Bronchial epithelial cell (primary cell): ENCODE data around the gene HEMGN. TPM values are rescaled to one million over a fixed set of nuclear protein-coding genes. Genes with fewer than 3 reads are reported as not detected.
A peak's percentile ranks its signal among the peaks of the same experiment; 100 is the strongest.
"Not testable (repeated sequence)": the region's sequence is repeated elsewhere in the genome, so short reads cannot be mapped to it uniquely, and the experiment has no call there.

Experiments used
- DNase-seq: peaks from one replicate; pipeline ENCODE4 v3.0.0-alpha.2; 2010; ENCODE audit warnings: low read depth
- FAIRE-seq: peaks from 2 replicates; lab custom pipeline; 2011; peaks lifted over from hg19 to GRCh38; lab: Jason Lieb, UNC
- H3K27me3 ChIP-seq: 2 replicates; pipeline ENCODE4 v1.5.1; 2011; ENCODE audit warnings: low read length; ENCODE audit not compliant: control insufficient read depth, insufficient read depth
- H3K36me3 ChIP-seq: 2 replicates; pipeline ENCODE4 v1.5.1; 2011; ENCODE audit warnings: low read length; ENCODE audit not compliant: control insufficient read depth, insufficient read depth
- H3K4me3 ChIP-seq: 2 replicates; pipeline ENCODE4 v1.5.1; 2011; ENCODE audit warnings: mild to moderate bottlenecking, low read depth, low read length, control low read depth
- CTCF ChIP-seq: IDR thresholded peaks from 2 replicates; pipeline ENCODE4 v1.5.1; 2011; ENCODE audit warnings: mild to moderate bottlenecking, moderate library complexity, low read length, control low read depth, inconsistent platforms; ENCODE audit not compliant: insufficient read depth, severe bottlenecking
- total RNA-seq: library from RNA; depleted of rRNA; stranded (reverse); fragments of >200 nt; gene quantifications from 2 replicates; pipeline ENCODE4 v1.2.1, GENCODE V29; 2014

The HEMGN gene
- total RNA-seq, 1 donor from 2014 or later = not detected

- DNase-seq (no peak), FAIRE-seq (peak; percentile 18)
- TF ChIP-seq CTCF = no peak
- no peaks in the 10 kb centered on the region for H3K36me3 ChIP-seq
- no peaks in the 10 kb centered on the region for H3K27me3 ChIP-seq
- no peak overlapping the region for H3K4me3 ChIP-seq
Measured at GRCh38 chr9:97978371-97979130, 40.6 kb upstream of the HEMGN start.

GRCh38 chr9:97976633-97977032 lies 38.7 kb upstream of the HEMGN start:
- DNase-seq, FAIRE-seq, H3K36me3 ChIP-seq, H3K27me3 ChIP-seq, H3K4me3 ChIP-seq: not testable (repeated sequence)

GRCh38 chr9:97975376-97975775 lies 37.4 kb upstream of the HEMGN start:
- Histone ChIP-seq H3K36me3 (no peaks in the 10 kb centered on the region), H3K4me3 (no peak overlapping the region), H3K27me3 (no peaks in the 10 kb centered on the region)
- DNase-seq (no peak), FAIRE-seq (no peak)
- no peak for TF ChIP-seq CTCF

DNA sequence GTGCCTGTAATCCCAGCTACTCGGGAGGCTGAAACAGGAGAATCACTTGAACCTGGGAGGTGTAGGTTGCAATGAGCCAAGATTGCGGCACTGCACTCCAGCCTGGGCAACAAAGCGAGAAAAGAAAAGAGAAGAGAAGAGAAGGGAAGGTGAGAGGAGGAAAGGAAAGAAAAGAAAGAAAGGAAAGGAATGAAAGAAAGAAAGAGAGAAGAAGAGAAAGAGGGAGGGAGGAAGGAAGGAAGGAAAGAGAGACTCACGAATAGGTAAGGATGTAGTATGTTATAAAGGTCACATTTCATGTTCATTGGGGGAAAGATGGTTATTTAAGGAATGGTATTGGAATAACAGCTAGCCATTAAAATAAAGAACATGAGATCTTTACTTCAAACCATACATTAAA lies 34.8 kb upstream of the HEMGN start:
- no peak for FAIRE-seq
- no peak for DNase-seq
- no peak for TF ChIP-seq CTCF
- Histone ChIP-seq H3K27me3 (no peaks in the 10 kb centered on the region), H3K36me3 (no peaks in the 10 kb centered on the region), H3K4me3 (no peak overlapping the region)

GRCh38 chr9:97970165-97970564 lies 32.2 kb upstream of the HEMGN start:
- no peaks in the 10 kb centered on the region for H3K27me3 ChIP-seq
- H3K36me3 ChIP-seq = no peaks in the 10 kb centered on the region
- TF ChIP-seq CTCF = no peak
- no peak for FAIRE-seq
- no peak overlapping the region for H3K4me3 ChIP-seq
- no peak for DNase-seq

DNA sequence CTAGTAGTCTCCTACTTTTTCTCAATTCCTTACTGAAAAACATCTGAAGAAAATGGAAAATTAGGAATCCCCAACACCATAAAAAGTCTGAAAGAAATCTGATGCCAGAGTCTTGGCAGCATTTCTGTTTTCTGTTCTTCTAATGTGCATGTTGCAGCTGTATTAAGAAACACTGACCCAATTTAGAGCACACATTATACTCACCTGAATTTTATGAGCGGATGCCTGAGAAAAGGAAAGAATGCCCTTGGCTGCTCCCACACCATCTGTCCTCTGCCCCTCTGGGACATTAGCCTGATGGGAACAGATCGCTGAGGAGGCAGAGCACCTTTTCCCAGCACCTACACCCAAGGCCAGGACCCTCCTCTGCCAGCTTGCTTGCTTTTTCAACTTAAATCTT lies 31.0 kb upstream of the HEMGN start:
- TF ChIP-seq CTCF = no peak
- Histone ChIP-seq H3K27me3 (no peaks in the 10 kb centered on the region), H3K36me3 (no peaks in the 10 kb centered on the region), H3K4me3 (no peak overlapping the region)
- DNase-seq = no peak
- no peak for FAIRE-seq
